Esophagus mucosa (tissue), 1 donor: ENCODE data around the gene SELP. TPM values are rescaled to one million over a fixed set of nuclear protein-coding genes. Genes with fewer than 3 reads are reported as not detected.
"Not testable (repeated sequence)": the region's sequence is repeated elsewhere in the genome, so short reads cannot be mapped to it uniquely, and the experiment has no call there.

Source experiments
- ATAC-seq: fragments of 200-7000 bp; cut with Tn5 transposase; one replicate; pipeline ENCODE4 v1.9.1; 2020
- total RNA-seq: library from RNA; stranded (reverse); gene quantifications from one replicate; pipeline ENCODE4 v1.2.4, GENCODE V29; 2023
- donor health status: DM: yes; HTN: yes; CAD: no.

Gene SELP
- 5.3 TPM for total RNA-seq

DNA sequence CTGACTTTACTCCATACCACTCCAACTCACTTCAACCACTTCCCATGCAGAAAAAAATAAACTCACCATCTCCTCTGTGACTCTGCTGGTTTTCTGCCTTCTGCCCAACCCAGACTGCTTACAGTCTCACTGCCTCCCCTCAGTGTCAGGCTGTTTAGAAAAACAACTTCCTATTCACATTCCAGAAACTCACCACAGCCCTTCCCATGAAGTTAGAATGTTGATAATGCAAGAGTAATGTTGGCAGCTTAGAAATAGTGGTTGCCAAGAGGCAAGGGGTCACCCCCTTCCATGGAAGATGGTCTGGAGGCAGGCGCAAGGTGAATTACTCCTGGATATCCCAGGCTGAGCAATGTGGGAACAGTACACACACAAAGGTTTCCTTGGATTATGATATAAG is at the start of gene SELP:
Gene SELP (minus strand): TSS at position 119 of the 400 bp plus-strand sequence. CDS start 50 bp downstream, at position 69.
- ATAC-seq = no peak

DNA sequence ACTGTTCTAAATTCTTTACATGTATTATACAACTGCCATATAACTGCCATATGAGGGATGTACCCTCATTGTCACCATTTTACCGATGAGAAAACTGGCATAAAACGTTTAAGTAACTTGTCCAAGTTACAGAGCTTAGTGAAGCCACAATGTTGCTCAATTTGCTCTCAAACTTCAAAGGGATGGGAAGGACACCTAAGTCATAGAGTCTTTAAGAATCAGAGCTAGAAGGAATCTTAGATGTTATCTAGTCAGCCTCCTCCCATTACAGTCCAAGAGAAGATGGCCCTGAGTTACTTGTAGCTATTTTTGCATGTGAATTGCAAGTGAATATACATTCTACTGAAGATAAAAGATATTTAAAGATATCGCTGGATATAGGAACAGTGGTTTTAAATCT is 49.8 kb upstream of the SELP start:
- ATAC-seq = no peak

DNA sequence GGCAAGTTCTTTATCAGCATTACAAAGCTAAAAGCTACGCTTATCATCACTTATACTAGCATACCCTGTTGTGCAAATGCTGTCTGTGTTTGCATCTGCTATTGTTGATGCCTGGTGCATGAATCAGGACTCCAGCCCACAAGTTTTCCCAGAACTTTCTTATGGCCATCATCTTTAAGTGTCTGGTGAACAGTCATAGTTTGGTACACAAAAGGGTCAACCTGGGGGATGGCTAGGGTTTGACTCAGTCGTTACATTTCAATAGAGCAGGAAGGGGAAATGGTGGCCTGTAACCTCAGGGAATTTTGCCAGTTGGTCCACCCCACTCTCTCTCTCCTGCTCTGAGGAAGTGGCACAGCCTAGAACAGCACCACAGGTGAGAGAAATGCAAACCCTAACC is 46.1 kb upstream of the SELP start:
- no peak for ATAC-seq

DNA sequence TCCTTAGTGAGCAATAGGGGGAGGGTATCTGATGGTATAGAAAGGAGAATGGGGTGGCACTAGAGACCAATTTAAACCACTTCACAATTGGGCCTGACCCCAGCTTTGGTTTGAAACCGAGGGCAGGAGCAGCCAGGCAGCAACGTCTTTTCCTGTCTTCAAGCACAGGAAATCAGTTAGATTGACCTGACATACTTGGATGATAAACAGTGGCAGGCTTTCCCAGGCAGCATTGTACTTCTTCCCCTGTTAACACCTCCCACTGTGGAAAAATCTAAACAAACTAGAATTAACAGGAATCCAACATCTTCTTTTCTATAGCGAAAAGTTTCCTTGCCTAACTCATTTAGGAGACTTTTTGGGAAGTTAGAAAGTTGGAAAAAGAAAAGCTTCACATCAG is 40.9 kb upstream of the SELP start:
- no peak for ATAC-seq

DNA sequence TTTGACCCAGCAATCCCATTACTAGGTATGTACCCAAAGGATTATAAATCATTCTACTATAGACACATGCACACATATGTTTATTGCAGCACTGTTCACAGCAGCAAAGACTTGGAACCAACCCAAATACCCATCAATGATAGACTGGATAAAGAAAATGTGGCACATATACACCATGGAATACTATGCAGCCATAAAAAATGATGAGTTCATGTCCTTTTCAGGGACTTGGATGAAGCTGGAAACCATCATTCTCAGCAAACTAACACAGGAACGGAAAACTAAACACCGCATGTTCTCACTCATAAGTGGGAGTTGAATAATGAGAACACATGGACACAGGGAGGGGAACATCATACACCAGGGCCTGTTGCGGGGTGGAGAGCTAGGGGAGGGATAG is 40.3 kb upstream of the SELP start:
- ATAC-seq = not testable (repeated sequence)

DNA sequence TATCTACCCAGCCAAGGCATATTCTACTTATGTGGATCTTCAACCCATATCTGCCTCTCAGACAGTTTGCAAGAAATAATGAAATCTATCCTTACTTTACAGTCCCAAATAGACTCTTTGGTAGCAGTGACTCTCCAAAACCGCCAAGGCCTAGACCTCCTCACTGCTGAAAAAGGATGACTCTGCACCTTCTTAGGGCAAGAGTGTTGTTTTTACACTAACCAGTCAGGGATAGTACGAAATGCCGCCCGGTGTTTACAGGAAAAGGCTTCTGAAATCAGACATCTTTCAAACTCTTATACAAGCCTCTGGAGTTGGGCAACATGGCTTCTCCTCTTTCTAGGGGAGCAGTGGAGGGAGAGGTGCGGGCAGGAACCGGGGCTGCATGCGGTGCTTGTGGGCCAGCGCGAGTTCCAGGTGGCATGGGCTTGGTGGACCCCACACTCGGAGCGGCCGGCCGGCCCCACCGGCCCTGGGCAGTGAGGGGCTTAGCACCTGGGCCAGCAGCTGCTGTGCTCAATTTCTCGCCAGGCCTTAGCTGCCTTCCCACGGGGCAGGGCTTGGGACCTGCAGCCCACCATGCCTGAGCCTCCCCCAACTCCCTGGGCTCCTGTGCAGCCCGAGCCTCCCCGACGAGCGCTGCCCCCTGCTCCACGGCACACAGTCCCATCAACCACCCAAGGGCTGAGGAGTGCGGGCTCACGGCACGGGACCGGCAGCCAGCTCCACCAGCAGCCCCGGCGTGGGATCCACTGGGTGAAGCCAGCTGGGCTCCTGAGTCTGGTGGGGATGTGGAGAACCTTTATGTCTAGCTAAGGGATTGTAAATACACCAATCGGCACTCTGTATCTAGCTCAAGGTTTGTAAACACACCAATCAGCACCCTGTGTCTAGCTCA is 38.0 kb upstream of the SELP start:
- not testable (repeated sequence) for ATAC-seq

DNA sequence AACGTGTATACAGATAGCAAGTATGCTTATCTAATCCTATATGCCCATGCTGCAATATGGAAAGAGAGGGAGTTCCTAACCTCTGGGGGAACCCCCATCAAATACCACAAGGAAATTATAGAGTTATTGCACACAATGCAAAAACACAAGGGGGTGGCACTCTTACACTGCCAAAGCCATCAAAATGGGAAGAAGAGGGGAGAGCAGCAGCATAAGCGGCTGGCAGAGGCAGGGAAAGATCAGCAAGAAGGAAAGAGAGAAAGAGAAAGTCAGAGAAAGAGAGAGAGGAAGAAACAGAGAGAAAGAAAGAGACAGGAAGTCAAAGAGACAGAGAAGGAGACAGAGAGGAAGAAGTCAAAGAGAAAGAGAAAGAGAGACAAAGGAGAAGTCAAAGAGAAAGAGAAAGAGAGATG is 37.3 kb upstream of the SELP start:
- not testable (repeated sequence) for ATAC-seq

DNA sequence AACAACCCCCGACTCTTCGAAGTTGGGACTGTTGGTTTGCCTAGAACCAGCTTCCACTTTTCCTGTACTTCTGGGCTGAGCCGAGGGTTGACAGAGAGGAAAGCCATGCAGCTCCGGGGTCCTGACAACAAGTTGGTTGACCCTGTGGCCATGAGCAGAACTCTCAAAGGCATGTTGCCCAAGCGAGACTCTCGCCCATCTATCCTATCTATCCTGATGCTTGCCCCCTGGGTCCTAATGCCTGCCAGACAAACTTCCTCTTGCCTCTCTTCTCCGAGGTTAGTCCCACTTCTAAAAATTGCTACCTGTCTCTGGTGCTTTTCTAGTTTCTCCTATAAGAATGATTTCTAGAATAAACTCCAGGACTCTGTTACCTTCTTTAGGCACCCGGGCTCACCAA is 32.8 kb upstream of the SELP start:
- not testable (repeated sequence) for ATAC-seq

DNA sequence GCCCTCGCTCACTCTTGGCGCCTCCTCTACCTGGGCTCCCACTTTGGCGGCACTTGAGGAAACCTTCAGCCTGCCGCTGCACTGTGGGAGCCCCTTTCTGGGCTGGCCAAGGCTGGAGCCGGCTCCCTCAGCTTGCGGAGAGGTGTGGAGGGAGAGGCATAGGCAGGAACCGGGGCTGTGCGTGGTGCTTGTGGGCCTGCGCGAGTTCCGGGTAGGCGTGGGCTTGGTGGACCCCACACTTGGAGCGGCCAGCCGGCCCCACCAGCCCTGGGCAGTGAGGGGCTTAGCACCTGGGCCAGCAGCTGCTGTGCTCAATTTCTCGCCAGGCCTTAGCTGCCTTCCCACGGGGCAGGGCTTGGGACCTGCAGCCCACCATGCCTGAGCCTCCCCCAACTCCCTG is 31.1 kb upstream of the SELP start:
- ATAC-seq = not testable (repeated sequence)

DNA sequence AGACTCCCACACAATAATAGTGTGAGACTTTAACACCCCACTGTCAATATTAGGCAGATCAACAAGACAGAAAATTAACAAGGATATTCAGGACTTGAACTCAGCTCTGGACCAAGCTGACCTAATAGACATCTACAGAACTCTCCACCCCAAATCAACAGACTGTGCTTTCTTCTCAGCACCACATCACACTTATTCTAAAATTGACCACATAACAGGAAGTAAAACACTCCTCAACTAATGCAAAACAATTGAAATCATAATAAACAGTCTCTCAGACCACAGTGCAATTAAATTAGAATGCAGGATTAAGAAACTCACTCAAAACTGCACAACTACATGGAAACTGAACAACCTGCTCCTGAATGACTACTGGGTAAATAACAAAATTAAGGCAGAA is 28.9 kb upstream of the SELP start:
- not testable (repeated sequence) for ATAC-seq

DNA sequence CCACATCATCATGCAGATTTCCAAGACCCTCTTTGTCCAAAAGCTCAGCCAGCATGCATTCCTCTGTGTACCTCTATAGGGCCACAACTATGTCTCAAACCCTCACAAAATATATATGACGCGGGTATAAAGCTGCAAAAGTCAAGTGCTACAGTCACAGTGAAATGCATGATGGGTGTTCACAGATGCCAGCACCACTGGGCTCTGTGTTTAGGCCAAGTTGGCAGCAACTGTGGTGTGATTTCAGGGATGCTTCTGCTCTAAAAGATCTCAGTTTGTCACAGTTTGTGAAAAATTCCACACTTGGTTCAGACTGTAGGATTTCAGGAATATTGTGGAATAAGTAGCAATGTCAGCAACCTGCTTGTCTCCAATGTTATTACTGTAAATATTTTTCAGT is 23.9 kb upstream of the SELP start:
- no peak for ATAC-seq

DNA sequence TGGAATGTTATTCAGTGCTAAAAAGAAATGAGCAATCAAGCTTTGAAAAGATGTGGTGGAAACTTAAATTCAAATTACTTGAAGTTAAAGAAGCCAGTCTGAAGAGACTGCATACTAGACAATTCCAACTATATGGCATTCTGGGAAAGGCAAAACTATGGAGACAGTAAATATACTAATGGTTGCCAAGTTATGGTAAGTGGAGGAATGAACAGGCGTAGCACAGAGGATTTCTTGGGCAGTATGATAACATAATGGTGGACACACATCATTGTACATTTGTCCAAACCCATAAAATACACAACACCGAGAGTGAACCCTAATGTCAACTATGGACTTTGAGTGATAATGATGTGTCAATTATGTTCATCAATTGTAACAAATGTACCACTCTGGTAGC is 21.1 kb upstream of the SELP start:
- no peak for ATAC-seq

DNA sequence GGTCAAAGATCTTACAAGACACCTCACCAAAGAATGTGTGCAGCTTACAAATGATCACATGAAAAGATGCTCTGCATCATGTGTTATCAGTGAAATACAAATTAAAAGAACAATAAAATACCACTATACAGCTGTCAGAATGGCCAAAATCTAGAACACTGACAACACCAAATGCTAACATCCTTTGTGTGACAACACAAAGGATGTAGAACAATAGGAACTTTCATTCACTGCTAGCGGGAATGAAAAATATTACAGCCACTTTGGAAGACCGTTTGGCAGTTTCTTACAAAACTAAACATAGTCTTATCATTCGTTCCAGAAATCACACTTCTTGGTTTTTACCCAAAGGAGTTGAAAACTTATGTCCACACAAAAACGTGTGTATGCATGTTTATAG is 20.6 kb upstream of the SELP start:
- no peak for ATAC-seq

DNA sequence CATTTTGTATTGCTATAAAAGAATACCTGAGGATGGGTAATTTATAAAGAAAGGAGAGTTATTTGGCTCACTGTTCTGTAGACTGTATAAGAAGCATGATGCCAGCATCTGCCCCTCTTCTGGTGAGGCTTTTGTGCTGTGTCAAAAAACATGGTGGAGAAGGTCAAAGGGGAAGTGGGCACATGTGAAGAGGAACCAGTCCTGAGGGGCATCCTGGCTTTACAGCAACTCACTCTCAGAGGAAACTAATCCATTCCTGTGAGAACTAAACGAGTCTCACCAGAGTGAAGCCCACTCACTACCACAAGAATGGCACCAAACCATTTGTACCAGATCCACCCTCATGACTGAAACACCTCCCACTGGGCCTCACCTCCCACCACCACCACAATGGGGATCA is 18.8 kb upstream of the SELP start:
- no peak for ATAC-seq

DNA sequence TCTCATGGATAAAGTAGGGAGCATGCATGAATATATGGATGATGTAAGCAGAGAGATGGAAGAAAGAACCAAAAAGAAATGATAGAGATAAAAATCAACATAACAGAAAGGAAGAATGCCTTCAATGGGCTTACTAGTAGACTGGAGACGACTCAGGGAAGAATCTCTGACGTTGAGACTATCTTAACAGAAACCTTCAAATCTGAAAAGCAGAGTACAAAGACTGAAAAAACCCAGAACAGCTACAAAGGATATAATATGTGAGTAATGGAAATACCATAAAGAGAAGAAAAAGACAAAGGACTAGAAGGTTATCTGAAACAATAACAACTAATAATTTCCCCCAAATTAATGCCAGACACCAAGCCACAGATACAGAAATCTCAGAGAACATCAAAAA is 18.3 kb upstream of the SELP start:
- no peak for ATAC-seq

DNA sequence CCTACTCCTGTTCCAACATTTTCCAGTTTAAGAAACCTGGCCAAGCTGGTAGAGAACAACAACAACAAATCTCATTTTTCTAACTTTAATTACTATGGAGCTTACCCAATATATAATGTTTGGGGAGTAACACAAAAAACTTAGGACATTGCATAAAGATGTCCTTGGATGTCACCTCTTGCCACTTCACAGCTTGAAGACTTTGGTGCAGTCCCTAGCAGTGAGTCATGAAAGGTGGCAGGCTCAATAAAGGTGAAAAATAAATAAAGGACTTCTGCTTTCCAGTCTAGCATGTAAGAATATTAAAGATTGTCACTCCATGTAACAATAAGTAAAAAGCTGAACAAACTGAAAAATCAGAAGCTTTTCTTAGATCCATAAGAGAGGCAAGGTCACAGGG is 17.6 kb upstream of the SELP start:
- ATAC-seq = no peak

DNA sequence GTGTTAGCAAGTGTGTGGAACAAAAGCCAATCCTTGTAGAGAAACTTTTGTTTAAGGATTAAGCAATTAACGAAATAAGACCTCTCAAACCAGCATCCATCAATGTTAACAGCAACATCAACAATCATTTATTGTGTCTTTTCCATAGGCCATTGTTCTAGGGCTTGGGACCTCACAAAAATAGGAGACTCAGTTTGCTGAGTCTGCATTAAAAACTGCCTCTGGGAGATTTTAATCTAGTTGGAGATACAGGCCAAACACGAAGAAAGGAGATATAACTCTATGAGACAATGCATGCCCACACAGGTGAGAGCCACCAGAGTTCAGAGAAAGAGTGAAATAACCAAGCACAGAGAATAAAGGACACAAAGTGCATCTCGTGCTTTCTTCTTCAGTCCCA is 14.4 kb upstream of the SELP start:
- no peak for ATAC-seq

DNA sequence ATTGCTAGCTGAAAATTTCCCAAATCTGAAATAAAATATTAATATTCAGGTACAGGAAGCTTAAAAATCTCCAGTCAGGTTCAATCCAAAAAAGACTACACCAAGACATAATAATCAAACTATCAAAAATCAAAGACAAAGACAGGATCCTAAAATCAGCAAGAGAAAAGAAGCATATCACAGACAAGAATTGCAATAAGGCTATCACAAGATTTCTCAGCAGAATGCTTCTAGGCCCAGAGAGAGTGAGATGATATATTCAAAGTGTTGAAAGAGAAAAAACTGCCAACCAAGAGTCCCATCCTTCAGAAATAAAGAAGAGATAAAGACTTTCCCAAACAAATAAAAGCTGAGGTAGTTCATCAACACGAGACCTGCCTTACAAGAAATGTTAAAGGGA is 5.0 kb upstream of the SELP start:
- no peak for ATAC-seq

DNA sequence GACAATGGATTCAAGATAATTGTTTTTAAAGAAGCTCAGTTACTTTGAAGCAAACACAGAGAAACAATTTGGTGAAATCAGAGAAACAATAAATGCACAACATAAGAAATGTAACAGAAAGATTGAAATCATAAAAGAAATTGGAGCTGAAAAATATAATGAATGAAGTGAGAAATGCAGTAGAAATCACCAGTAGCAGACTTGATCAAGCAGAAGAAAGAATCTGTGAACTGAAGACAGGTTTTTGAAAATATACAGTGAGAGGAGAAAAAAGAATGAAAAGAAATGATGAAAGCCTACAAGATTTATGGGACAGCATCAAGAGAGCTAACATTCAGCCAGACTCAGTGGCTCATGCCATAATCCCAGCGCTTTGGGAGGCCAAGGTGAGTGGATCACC is 4.2 kb upstream of the SELP start:
- no peak for ATAC-seq

DNA sequence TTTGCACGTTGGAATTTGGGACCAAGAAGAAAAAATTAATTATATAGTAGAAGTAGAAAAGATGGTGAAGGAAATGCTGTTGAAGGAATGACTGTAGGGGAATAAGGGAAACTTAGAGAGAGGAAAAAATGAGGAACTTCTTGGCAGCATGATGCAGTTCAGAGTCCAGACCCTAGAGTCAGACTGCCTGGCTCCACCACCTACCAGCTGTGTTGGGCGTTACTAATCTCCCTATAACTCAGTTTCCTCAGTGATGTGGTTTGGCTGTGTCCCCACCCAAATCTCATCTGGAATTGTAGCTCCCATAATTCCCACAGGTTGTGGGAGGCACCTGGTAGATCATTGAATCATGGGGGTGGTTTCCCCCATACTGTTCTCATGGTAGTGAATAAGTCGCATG is 1.3 kb upstream of the SELP start:
- no peak for ATAC-seq

DNA sequence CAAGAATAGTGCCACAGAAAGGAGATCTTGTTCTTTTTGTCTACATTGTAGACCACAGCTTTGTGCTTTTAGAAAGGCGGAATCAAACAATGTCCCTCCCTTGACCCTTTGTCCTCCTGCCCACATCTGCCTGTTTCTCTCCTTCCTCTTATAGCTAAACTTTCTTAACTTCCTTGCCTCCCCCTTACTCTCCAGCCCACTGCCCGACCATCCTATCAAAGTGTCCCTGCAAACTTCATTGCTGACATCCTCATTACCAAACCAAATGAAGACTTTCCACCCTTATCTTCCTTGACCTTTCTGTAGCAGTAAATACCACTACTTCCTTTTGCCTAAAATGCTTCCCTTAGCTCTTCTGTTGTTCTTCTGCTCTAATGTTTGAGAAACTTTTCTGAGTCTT is 5.0 kb downstream of the SELP start:
- no peak for ATAC-seq

DNA sequence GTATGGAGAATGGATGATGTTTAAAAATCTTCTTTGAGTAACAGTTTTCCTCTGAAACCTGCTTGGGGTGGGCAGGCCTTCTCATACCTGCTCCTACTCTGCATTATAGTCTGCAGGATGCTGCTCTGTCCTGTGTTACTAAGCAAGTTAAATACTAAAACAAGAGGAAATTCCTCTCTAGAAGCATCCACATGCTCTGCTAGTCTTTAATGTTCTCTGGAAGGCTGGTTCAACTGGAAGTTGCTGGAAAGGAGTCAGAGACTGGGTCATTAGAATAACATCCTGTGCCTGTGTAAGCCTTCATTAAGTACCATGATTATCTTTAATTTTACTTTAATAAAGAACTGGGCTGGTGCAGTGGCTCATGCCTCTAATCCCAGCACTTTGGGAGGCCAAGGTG is 5.8 kb downstream of the SELP start:
- ATAC-seq = no peak

DNA sequence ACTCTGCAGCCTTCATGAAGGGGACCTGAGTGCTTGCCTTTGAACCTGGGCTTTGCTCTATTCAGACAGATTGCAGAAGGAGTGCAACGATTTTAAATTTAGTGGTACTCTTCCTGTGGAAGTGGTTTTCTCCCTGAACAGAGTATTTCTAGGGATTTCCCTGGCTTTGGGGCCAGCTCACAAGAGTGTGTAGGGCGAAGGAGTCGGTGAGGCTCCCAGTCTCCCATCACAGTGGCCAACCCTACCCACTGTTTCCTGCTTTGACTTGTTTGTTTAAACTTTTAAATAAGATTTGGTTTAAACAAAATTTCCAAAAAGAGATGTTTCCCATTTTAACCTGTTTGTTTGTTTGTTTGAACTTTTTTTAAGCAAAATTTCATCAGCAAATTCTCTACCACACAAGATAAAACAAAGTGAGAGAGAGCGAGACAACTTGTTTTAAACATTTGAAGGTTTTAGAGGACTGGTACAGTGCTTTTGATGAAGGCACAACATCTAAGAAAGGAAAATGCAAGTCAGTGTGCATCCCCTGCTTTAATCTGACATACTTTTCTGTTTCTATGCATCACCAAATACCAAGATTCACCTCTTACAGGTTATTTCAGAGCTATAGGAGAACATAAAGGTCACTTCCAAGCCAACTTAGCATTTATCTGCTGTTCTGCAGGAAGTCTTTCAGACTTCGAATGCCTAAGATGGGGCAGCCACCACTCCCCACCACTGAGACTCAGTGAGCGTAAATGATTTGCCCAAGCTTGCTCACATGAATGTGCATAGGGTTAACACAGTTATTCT is 6.6 kb downstream of the SELP start:
- no peak for ATAC-seq

DNA sequence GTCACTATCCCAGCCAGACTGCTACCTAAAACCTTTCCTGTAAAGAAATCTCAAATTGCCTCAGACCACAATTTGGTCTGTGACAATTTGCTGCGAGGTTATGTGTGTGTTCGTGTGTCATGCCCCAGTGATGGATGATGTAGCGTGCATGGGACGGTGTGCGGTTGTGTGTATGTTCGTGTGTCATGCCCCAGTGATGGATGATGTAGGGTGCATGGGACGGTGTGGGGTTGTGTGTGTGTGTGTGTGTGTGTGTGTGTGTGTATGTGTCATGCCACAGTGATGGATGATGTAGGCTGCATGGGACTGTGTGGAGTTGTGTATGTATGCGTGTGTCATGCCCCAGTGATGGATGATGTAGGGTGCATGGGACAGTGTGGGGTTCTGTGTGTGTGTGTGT is 9.4 kb downstream of the SELP start:
- no peak for ATAC-seq
